Measurements from ENCODE around the gene ENTPD1. TPM values are rescaled to one million over a fixed set of nuclear protein-coding genes. Genes with fewer than 3 reads are reported as not detected.
"Not testable (repeated sequence)": the region's sequence is repeated elsewhere in the genome, so short reads cannot be mapped to it uniquely, and the experiment has no call there.

The ENTPD1 gene
- total RNA-seq, 1 donor from 2014 or later, result 6.0 TPM

DNA sequence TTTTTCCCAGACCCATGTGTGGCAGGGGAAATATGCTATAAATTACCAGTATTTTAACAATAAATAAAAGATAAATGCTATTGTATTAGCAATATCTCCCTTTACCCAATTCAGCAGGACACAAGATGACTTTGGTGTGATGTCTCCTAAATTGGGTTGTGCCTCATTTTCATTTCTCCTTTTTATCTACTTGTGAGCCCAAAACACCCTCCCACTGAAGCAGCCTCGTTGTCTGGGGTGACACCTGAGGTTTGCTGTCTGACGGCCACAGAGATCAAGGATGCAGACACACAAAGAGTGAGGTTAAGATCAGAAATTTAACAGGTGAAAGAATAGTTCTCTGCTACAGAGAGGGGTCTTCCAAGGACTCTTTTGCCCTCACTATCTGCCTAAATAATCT, 124.7 kb downstream of the ENTPD1 start:
- ATAC-seq (ENCODE audit: poor library complexity) (no peak), DNase-seq (no peak)
- intact Hi-C loops (cut with DNase I), result no loop called here

GRCh38 chr10:95881316-95881715, 125.4 kb downstream of the ENTPD1 start:
- DNase-seq, result no peak
- ATAC-seq (ENCODE audit: poor library complexity), result no peak
- intact Hi-C loops (cut with DNase I), result no loop called here

DNA sequence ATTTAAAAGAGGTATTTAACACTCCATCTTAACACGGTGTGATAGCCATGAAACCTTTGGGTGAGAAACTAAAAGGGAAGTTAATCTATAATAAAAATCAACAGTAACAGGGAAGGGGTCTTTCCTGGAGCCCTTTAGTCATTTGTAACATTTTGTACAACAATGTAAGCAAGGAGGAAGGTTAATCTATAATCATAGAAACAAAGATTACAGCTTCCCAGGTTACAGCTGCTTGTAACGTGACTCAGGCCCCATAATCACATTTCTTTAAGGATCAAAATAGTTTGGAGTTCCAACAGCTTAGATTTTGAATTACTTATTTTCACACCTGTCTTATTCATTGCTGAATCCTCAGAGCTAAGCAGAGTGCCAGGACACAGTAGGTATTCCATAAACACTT, 133.9 kb downstream of the ENTPD1 start:
- no peak for DNase-seq
- intact Hi-C loops (cut with DNase I), result no loop called here
- ATAC-seq (ENCODE audit: poor library complexity), result no peak

- no peak for DNase-seq
- no peak for ATAC-seq (ENCODE audit: poor library complexity)
- intact Hi-C loops (cut with DNase I), result no loop called here
Measured at GRCh38 chr10:95896071-95896850, 140.3 kb downstream of the ENTPD1 start.

- ATAC-seq (ENCODE audit: poor library complexity); DNase-seq; intact Hi-C loops (cut with DNase I): not testable (repeated sequence)
Measured at GRCh38 chr10:95905897-95906580, 150.1 kb downstream of the ENTPD1 start.

DNA sequence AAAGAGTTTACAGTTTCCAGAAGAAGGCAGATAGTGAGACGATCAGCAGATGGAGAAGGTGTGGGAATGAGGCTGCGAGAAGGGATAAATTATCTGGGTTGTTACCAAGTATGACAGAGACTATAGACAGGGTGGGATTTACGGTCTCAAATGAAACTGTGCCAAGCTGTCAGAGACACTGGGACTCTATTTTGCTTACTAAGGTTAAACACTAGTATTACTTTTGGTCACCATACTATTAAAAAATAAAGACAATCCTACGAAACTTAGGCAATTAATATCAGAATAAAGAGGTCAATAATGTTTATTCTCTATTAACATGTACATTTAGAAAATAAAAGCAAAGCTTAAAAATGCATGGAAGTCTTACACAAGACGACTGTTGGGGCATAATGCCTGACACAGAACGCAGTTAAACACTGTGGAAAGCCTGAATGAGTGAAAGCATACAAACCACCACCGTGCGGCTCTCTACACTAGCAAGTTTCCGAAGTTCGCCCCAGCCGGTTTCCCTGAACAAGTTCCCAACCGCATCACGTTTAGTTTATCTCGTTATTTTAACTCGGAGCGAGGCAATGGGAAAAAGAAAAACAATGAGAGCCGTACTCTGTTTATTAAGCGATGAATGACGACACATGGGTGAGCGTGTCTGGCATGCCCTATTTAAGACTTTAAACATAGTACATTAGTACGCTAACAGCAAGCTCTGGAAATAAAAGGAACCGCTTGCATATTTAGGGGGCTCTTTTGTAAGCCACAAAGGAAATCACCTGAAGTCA, 150.9 kb downstream of the ENTPD1 start:
- intact Hi-C loops (cut with DNase I), result no loop called here
- DNase-seq, result peak; percentile 41
- peak; percentile 71 for ATAC-seq (ENCODE audit: poor library complexity)

DNA sequence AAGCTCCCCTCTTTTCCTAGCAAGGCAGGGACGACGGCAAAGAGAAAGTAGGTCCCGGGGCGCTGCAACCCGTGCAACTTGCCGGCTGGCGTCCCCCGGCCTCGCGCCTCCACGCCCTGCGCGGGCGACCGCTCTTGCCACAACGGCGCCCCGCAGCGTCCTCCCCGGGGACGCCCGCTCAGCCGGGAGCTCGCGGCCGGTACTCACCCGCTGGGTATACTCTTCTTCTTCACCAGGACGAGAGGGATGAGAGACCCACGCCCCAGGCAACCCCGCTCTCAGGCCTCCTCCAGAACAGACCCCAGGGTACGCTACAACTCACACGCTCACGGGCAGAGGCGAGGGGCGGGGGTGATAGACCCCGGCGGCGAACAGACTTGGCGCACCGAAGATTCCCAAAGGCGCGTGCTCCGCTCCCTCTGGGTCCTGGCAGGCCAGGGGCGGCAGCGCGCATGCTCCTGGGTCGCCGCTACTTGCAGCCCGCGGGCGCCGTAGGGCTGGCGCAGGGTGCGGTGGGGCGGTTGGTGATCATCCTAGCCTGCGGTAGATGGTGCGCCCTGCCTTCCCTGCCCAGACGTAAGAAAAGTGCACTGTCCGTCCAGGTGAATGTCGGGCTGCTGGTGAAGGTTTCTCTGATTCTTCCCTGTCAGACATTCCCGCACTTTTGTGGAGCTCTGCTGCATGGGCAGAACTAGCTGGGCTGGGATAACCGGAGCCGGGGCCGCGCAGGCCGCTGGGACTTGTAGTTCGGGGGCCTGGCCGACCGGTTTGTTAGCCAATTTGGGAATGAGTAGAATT, 151.7 kb downstream of the ENTPD1 start, which contains the start of gene CC2D2B:
Gene CC2D2B (plus strand): TSS at position 520 of the 798 bp plus-strand sequence. CDS start 3,349 bp downstream, outside the sequence.
- ATAC-seq (ENCODE audit: poor library complexity) (peak; percentile 98), DNase-seq (peak; percentile 91)
- intact Hi-C loops (cut with DNase I), result no loop called here

- intact Hi-C loops (cut with DNase I), result no loop called here
- DNase-seq, result no peak
- ATAC-seq (ENCODE audit: poor library complexity), result no peak
Measured at GRCh38 chr10:95908450-95908849, 152.5 kb downstream of the ENTPD1 start.

DNA sequence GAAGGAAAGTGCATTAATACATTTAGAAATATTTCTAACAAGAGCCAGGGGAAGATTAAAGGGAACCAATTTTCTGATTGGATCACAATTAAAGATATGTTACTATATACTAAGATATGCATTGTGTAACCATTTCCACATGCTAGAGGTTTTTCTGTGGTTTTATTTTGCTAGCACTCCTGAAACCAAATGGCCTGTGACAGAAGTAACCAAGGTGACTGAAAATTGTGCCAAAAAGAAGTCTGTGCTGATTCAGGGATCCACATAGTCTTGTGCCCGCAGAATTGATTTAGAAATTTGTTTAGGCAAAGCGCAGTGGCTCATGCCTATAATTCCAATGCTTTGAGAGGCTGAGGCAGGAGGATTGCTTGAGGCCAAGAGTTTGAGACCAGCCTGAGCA, 153.6 kb downstream of the ENTPD1 start:
- intact Hi-C loops (cut with DNase I), result no loop called here
- DNase-seq, result no peak
- no peak for ATAC-seq (ENCODE audit: poor library complexity)

DNA sequence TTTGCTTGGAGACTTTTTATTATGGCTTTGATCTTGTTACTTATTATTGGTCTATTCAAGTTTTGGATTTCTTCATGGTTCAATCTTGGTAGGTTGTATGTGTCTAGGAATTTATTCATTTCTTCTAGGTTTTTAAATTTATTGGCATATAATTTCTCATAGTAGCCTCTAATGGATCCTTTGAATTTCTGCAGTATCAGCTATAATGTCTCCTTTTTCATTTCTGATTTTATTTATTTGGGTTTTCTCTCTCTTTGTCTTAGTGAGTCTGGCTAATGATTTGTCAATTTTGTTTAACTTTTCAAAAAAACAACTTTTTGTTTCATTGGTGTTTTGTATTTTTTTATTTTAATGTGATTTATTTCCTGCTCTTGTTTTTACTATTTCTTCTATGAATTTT, 160.1 kb downstream of the ENTPD1 start:
- intact Hi-C loops (cut with DNase I); ATAC-seq (ENCODE audit: poor library complexity); DNase-seq: not testable (repeated sequence)

Other genes with a start within 250 kb of the ENTPD1 start
- 697 TPM for gene SORBS1, start 194.8 kb upstream of the ENTPD1 start, total RNA-seq
- gene ALDH18A1, start 99.5 kb upstream of the ENTPD1 start, total RNA-seq, result 9.7 TPM
- 8.5 TPM for gene TCTN3, start 62.2 kb upstream of the ENTPD1 start, total RNA-seq
- gene CC2D2B, start 151.8 kb downstream of the ENTPD1 start, total RNA-seq, result 0.13 TPM